HepG2 (cell line): ENCODE measurements around the gene MXD3. TPM values are rescaled to one million over a fixed set of nuclear protein-coding genes. Genes with fewer than 3 reads are reported as not detected.
A peak's percentile ranks its signal among the peaks of the same experiment; 100 is the strongest.

ENCODE experiments used
- BORCS8-MEF2B ChIP-seq: sonication (generic); formaldehyde crosslinking; IDR thresholded peaks from 2 replicates; pipeline ENCODE4 v1.8.0; 2022; ENCODE audit warnings: mild to moderate bottlenecking, missing genetic modification reagents
- ESRRA ChIP-seq: sonication (generic); formaldehyde crosslinking; IDR thresholded peaks from 2 replicates; pipeline ENCODE4 v1.5.1; 2020; ENCODE audit warnings: mild to moderate bottlenecking, low read depth, missing genetic modification reagents
- FOXK1 ChIP-seq: sonication (generic); formaldehyde crosslinking; IDR thresholded peaks from 2 replicates; pipeline ENCODE4 v1.4.0; 2020; ENCODE audit warnings: low read depth, missing genetic modification reagents, borderline replicate concordance
- GABPA ChIP-seq, 2 experiments: IDR thresholded peaks; 2 replicates each; pipeline ENCODE4 v1.6.1; 2011 to 2016; ENCODE audit warnings: low read depth in 2 of 2, low read length in 1 of 2, missing biosample characterization in 1 of 2, missing genetic modification characterization in 1 of 2
- HOXA7 ChIP-seq: sonication (generic); formaldehyde crosslinking; IDR thresholded peaks from 2 replicates; pipeline ENCODE4 v1.8.1; 2022; ENCODE audit warnings: mild to moderate bottlenecking, missing genetic modification reagents, moderate library complexity
- KLF15 ChIP-seq: sonication (generic); formaldehyde crosslinking; IDR thresholded peaks from 2 replicates; pipeline ENCODE4 v1.8.1; 2023; ENCODE audit warnings: borderline replicate concordance, mild to moderate bottlenecking, inconsistent platforms, missing genetic modification reagents, mixed read lengths
- NFKB2 ChIP-seq: sonication (generic); formaldehyde crosslinking; IDR thresholded peaks from 2 replicates; pipeline ENCODE4 v1.4.0; 2020; ENCODE audit warnings: missing genetic modification reagents, borderline replicate concordance
- PPARG ChIP-seq: conservative IDR thresholded peaks from 2 replicates; pipeline ENCODE4 v1.6.1; 2016; ENCODE audit warnings: missing biosample characterization, missing genetic modification reagents
- SRSF1 ChIP-seq: fragments of 200-400 bp; formaldehyde crosslinking; optimal IDR thresholded peaks from 2 replicates; pipeline ENCODE3; 2017; ENCODE audit warnings: mild to moderate bottlenecking, low read depth, low read length, moderate library complexity
- ZNF101 ChIP-seq: sonication (generic); formaldehyde crosslinking; IDR thresholded peaks from 2 replicates; pipeline ENCODE4 v1.4.0; 2020; ENCODE audit warnings: mild to moderate bottlenecking, low read depth, missing genetic modification reagents, borderline replicate concordance
- ZNF232 ChIP-seq: sonication (generic); formaldehyde crosslinking; IDR thresholded peaks from 2 replicates; pipeline ENCODE4 v1.4.0; 2020; ENCODE audit warnings: missing genetic modification reagents, borderline replicate concordance
- ZNF317 ChIP-seq: sonication (generic); formaldehyde crosslinking; IDR thresholded peaks from 2 replicates; pipeline ENCODE4 v1.5.0; 2020; ENCODE audit warnings: mild to moderate bottlenecking, missing genetic modification reagents
- ZNF709 ChIP-seq: sonication (generic); formaldehyde crosslinking; IDR thresholded peaks from 2 replicates; pipeline ENCODE4 v1.5.0; 2020; ENCODE audit warnings: mild to moderate bottlenecking, missing genetic modification reagents
- ZSCAN30 ChIP-seq: sonication (generic); formaldehyde crosslinking; IDR thresholded peaks from 2 replicates; pipeline ENCODE4 v1.5.0; 2020; ENCODE audit warnings: mild to moderate bottlenecking, missing genetic modification reagents
- ZSCAN9 ChIP-seq: IDR thresholded peaks from 2 replicates; pipeline ENCODE4 v1.6.1; 2016; ENCODE audit warnings: borderline replicate concordance
- polyA plus RNA-seq, 8 experiments: library from polyadenylated mRNA; depleted of rRNA in 3 of 8; stranded (reverse) in 7 of 8; unstranded in 1 of 8; fragments of >200 nt; fragmentation: Illumina TruSeq in 4 of 8; extraction: Trizol in 4 of 8; gene quantifications; 2 replicates each; pipeline versions ENCODE4 v1.2.1 to v1.2.3, GENCODE V29; 2011 to 2016; ENCODE audit warnings: low read depth in 4 of 8, missing spikeins in 1 of 8, mixed read lengths in 1 of 8; ENCODE audit not compliant: insufficient read depth in 1 of 8
- total RNA-seq, 5 experiments: library from RNA; depleted of rRNA; stranded (reverse); fragments of >200 nt; fragmentation: Illumina TruSeq; extraction: Trizol; gene quantifications; 2 replicates each; pipeline ENCODE4 v1.2.3, GENCODE V29; 2016; ENCODE audit warnings: low read depth in 1 of 5
- TF ChIP-seq, protein P1 (sequence below): sonication (generic); formaldehyde crosslinking; conservative IDR thresholded peaks from 2 replicates; pipeline ENCODE4 v1.8.0; 2022; ENCODE audit warnings: mild to moderate bottlenecking, moderate library complexity, missing genetic modification reagents
- TF ChIP-seq, protein P2 (sequence below): sonication (generic); formaldehyde crosslinking; IDR thresholded peaks from 2 replicates; pipeline ENCODE4 v1.8.0; 2022; ENCODE audit warnings: mild to moderate bottlenecking, missing genetic modification reagents, moderate library complexity
- TF ChIP-seq, protein P3 (sequence below): sonication (generic); formaldehyde crosslinking; IDR thresholded peaks from 2 replicates; pipeline ENCODE4 v1.8.0; 2022; ENCODE audit warnings: mild to moderate bottlenecking, missing genetic modification reagents

Gene MXD3
- total and polyA plus RNA-seq, 2 of the 13 experiments (the other 11 are each of a cell fraction or from before 2014, with no cell fraction given), result 10.5 to 12.8 TPM

DNA sequence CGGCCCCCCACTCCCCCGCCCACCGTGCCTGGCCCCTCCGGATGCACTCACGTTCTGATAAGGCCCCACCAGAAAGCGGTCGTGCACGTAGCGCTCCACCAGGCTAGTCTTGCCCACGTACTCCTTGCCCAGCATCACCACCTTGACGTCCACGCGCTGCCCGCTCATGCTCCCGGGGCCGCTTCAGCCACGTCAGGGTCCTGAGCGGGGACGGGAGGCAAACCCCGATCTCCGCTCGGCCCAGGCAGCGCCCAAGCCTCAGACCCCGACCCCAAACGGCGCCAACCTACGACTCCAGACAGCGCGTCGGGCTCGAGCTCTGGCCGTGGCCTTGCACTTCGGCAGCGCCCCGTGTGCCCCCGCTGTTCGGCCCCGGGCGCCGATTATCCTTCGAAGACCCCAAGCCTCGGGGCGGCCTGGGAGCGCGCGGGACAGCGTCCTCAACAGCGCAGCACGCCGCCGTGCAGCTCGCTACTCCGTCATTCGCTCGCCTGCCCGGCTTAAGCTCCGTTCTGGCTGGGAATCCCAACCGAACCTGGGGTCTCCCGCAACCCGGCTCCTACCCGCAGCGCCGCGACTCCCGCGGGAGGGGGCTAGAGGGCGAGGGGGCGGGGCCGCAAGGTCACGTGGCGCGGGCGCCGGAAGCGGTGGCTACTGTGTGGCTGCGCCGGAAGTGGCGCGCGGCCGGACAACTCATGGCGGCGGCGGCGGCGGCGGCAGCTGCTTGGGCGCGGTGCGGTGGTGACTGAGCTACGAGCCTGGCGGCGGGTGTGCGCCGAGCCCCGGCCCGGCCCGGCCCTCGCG lies 8.4 kb downstream of the MXD3 start, which contains the start of the genes PRELID1 and RAB24 (continued):
- TF ChIP-seq, protein P1, sequence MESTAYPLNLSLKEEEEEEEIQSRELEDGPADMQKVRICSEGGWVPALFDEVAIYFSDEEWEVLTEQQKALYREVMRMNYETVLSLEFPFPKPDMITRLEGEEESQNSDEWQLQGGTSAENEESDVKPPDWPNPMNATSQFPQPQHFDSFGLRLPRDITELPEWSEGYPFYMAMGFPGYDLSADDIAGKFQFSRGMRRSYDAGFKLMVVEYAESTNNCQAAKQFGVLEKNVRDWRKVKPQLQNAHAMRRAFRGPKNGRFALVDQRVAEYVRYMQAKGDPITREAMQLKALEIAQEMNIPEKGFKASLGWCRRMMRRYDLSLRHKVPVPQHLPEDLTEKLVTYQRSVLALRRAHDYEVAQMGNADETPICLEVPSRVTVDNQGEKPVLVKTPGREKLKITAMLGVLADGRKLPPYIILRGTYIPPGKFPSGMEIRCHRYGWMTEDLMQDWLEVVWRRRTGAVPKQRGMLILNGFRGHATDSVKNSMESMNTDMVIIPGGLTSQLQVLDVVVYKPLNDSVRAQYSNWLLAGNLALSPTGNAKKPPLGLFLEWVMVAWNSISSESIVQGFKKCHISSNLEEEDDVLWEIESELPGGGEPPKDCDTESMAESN (CRISPR knock-in tag), result 0 out of 2 replicates have a peak, but pooled peaks have one; percentile 76
- TF ChIP-seq ZNF709 (CRISPR knock-in tag) (peak; percentile 76; the same call in 1 of the 2 replicates), SRSF1 (no peak), GABPA (IDR thresholded peaks at IDR 0.05; ENCODE audit: low read depth, low read length) (no peak), GABPA (CRISPR knock-in tag; IDR thresholded peaks at IDR 0.05; ENCODE audit: low read depth) (peak; percentile 80), KLF15 (CRISPR knock-in tag) (0 out of 2 replicates have a peak, but pooled peaks have one; percentile 52), ESRRA (CRISPR knock-in tag) (no peak; the same call in 1 of the 2 replicates), ZNF232 (0 out of 2 replicates have a peak, but pooled peaks have one; percentile 37), PPARG (CRISPR knock-in tag) (no peak), ZNF317 (CRISPR knock-in tag) (peak; percentile 79), BORCS8-MEF2B (CRISPR knock-in tag) (peak; percentile 59), ZNF101 (no peak), ZSCAN30 (CRISPR knock-in tag) (peak; percentile 85; the same call in 1 of the 2 replicates), NFKB2 (peak; percentile 76; the same call in 1 of the 2 replicates), ZSCAN9 (CRISPR knock-in tag) (peak; percentile 84; the same call in 1 of the 2 replicates), HOXA7 (CRISPR knock-in tag) (no peak), FOXK1 (CRISPR knock-in tag) (no peak)
- TF ChIP-seq, protein P2, sequence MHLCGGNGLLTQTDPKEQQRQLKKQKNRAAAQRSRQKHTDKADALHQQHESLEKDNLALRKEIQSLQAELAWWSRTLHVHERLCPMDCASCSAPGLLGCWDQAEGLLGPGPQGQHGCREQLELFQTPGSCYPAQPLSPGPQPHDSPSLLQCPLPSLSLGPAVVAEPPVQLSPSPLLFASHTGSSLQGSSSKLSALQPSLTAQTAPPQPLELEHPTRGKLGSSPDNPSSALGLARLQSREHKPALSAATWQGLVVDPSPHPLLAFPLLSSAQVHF (CRISPR knock-in tag), result no peak; the same call in 1 of the 2 replicates
- TF ChIP-seq, protein P3, sequence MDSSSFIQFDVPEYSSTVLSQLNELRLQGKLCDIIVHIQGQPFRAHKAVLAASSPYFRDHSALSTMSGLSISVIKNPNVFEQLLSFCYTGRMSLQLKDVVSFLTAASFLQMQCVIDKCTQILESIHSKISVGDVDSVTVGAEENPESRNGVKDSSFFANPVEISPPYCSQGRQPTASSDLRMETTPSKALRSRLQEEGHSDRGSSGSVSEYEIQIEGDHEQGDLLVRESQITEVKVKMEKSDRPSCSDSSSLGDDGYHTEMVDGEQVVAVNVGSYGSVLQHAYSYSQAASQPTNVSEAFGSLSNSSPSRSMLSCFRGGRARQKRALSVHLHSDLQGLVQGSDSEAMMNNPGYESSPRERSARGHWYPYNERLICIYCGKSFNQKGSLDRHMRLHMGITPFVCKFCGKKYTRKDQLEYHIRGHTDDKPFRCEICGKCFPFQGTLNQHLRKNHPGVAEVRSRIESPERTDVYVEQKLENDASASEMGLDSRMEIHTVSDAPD (CRISPR knock-in tag), result no peak
